ENCODE results near the gene SLC35G4.

DNA sequence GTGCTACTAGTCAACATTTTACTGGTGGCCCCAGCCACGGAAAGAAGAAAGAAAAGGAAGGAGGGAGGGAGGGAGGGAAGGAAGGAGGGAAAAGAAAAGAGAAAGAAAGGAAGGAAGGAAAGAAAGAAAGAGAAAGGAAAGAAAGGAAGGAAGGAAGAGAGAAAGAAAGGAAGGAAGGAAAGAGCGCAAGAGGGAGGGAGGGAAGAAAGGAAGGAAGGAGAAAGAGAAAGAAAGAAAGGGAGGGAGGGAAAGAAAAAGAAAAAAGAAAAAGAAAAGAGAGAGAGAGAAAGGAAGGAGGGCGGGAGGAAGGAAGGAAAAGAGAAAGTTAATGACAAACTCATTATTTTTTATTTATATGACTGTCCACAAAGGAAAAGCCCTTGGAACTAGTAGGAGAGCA is 34.9 kb upstream of the SLC35G4 start:
- TF ChIP-seq, protein P1, sequence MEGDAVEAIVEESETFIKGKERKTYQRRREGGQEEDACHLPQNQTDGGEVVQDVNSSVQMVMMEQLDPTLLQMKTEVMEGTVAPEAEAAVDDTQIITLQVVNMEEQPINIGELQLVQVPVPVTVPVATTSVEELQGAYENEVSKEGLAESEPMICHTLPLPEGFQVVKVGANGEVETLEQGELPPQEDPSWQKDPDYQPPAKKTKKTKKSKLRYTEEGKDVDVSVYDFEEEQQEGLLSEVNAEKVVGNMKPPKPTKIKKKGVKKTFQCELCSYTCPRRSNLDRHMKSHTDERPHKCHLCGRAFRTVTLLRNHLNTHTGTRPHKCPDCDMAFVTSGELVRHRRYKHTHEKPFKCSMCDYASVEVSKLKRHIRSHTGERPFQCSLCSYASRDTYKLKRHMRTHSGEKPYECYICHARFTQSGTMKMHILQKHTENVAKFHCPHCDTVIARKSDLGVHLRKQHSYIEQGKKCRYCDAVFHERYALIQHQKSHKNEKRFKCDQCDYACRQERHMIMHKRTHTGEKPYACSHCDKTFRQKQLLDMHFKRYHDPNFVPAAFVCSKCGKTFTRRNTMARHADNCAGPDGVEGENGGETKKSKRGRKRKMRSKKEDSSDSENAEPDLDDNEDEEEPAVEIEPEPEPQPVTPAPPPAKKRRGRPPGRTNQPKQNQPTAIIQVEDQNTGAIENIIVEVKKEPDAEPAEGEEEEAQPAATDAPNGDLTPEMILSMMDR (IDR thresholded peaks at IDR 0.05) = no peak
- no peak for TF ChIP-seq POLR2A (IDR thresholded peaks at IDR 0.05)
- TF ChIP-seq POLR2AphosphoS5 (IDR thresholded peaks at IDR 0.05) = no peak
